Mesendoderm (in vitro differentiated cells): ENCODE measurements around the gene SMYD4.
"Not testable (repeated sequence)": the region's sequence is repeated elsewhere in the genome, so short reads cannot be mapped to it uniquely, and the experiment has no call there.

ENCODE experiments used
- DNase-seq: peaks from one replicate; pipeline ENCODE4 v3.0.0; 2013
- H2AK5ac ChIP-seq: 2 replicates; pipeline ENCODE4 v1.6.1; 2013; ENCODE audit warnings: low read length, inconsistent platforms
- H2BK120ac ChIP-seq: 2 replicates; pipeline ENCODE4 v1.6.1; 2013; ENCODE audit warnings: low read depth, mild to moderate bottlenecking, low read length, moderate library complexity, mixed read lengths
- H2BK15ac ChIP-seq: replicated peaks from 2 replicates; pipeline ENCODE4 v1.6.1; 2013; ENCODE audit warnings: low read depth, mild to moderate bottlenecking, moderate library complexity
- H2BK5ac ChIP-seq: 2 replicates; pipeline ENCODE4 v1.6.1; 2013; ENCODE audit warnings: low read length, inconsistent platforms
- H3K18ac ChIP-seq: 2 replicates; pipeline ENCODE4 v1.6.1; 2013; ENCODE audit warnings: mild to moderate bottlenecking, low read length, mixed read lengths
- H3K23ac ChIP-seq: one replicate; pipeline ENCODE4 v1.6.1; 2013; ENCODE audit warnings: low read length
- H3K27ac ChIP-seq: 2 replicates; pipeline ENCODE4 v1.5.1; 2013; ENCODE audit warnings: low read depth, mild to moderate bottlenecking, inconsistent platforms, low read length, moderate library complexity
- H3K27me3 ChIP-seq: 2 replicates; pipeline ENCODE4 v1.6.1; 2013; ENCODE audit warnings: low read length, control low read depth, mild to moderate bottlenecking, inconsistent platforms; ENCODE audit not compliant: insufficient read depth, poor library complexity
- H3K36me3 ChIP-seq: 2 replicates; pipeline ENCODE4 v1.6.1; 2013; ENCODE audit warnings: low read length, inconsistent platforms; ENCODE audit not compliant: control insufficient read depth, insufficient read depth
- H3K4ac ChIP-seq: one replicate; pipeline ENCODE4 v1.6.1; 2013; ENCODE audit warnings: low read depth, mild to moderate bottlenecking, low read length, moderate library complexity
- H3K4me1 ChIP-seq: 2 replicates; pipeline ENCODE4 v1.6.1; 2013; ENCODE audit warnings: low read depth, low read length, inconsistent platforms; ENCODE audit not compliant: control insufficient read depth
- H3K4me2 ChIP-seq: 2 replicates; pipeline ENCODE4 v1.6.1; 2013; ENCODE audit warnings: low read length
- H3K4me3 ChIP-seq: 2 replicates; pipeline ENCODE4 v1.5.1; 2013; ENCODE audit warnings: mild to moderate bottlenecking, low read length
- H3K56ac ChIP-seq: one replicate; pipeline ENCODE4 v1.6.1; 2013; ENCODE audit warnings: low read length
- H3K79me1 ChIP-seq: 2 replicates; pipeline ENCODE4 v1.6.1; 2013; ENCODE audit warnings: low read length, inconsistent platforms
- H3K79me2 ChIP-seq: 2 replicates; pipeline ENCODE4 v1.6.1; 2013; ENCODE audit warnings: mild to moderate bottlenecking, low read length; ENCODE audit not compliant: control insufficient read depth, insufficient read depth
- H3K9ac ChIP-seq: 2 replicates; pipeline ENCODE4 v1.6.1; 2013; ENCODE audit warnings: low read length, inconsistent platforms
- H4K5ac ChIP-seq: one replicate; pipeline ENCODE4 v1.6.1; 2013; ENCODE audit warnings: low read length
- H4K8ac ChIP-seq: one replicate; pipeline ENCODE4 v1.6.1; 2013; ENCODE audit warnings: low read depth, mild to moderate bottlenecking, control low read depth, low read length, moderate library complexity
- WGBS: extraction: QIAGEN DNeasy Blood & Tissue Kit; methylation state at CpG from one replicate; pipeline ENCODE4 v1.1.7; 2013; ENCODE audit warnings: low lambda C conversion rate, missing lambda C conversion rate; ENCODE audit not compliant: insufficient coverage; ENCODE audit errors: extremely low coverage; 5-methylcytosine and 5-hydroxymethylcytosine counted together

SMYD4 gene

DNA sequence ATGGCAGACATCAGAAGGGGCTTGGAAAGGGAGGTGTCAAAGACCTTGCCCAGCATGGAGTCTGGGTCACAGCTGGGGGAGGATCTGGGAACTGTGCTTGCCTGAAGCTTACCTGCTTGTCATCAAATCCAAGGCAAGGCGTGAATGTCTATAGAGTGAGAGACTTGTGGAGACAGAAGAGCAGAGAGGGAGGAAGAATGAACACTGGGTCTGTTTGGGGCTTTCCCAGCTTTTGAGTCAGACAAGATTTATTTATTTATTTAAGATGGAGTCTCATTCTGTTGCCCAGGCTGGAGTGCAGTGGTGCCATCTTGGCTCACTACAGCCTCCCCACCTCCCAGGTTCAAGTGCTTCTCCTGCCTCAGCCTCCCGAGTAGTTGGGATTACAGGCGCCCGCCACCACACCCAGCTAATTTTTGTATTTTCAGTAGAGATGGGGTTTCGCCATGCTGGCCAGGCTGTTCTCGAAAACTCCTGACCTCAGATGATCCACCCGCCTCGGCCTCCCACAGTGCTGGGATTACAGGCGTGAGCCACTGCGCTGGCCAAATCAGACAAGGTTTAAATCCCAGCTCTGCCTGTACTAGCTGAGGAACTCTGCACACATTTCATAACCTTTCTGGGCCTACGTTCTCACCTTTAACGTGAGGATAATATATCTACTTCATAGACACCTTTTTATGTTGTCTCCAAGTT is 56.6 kb downstream of the SMYD4 start:
- H3K79me1 ChIP-seq, H2AK5ac ChIP-seq, H3K56ac ChIP-seq, H3K4me3 ChIP-seq, H3K79me2 ChIP-seq, DNase-seq, H3K4ac ChIP-seq, H3K4me2 ChIP-seq, H4K8ac ChIP-seq, H3K27me3 ChIP-seq, H2BK15ac ChIP-seq, H3K23ac ChIP-seq, H2BK5ac ChIP-seq, H3K4me1 ChIP-seq, H2BK120ac ChIP-seq, H3K18ac ChIP-seq, H3K36me3 ChIP-seq, H4K5ac ChIP-seq, H3K27ac ChIP-seq, H3K9ac ChIP-seq: not testable (repeated sequence)
- WGBS: no CpG with 5 or more reads among the region's 12 CpGs

- Histone ChIP-seq H3K79me1 (no peaks in the 10 kb centered on the region), H3K4me1 (no peaks in the 10 kb centered on the region), H2AK5ac (no peak overlapping the region), H3K27ac (no peak overlapping the region), H4K8ac (no peak overlapping the region), H3K9ac (peak overlapping the region; percentile 0), H3K23ac (peak overlapping the region; percentile 31), H2BK5ac (no peak overlapping the region), H3K36me3 (no peaks in the 10 kb centered on the region), H3K4me3 (no peak overlapping the region), H2BK120ac (no peak overlapping the region), H3K79me2 (no peaks in the 10 kb centered on the region), H3K27me3 (no peaks in the 10 kb centered on the region), H3K56ac (peak overlapping the region; percentile 29), H3K18ac (no peak overlapping the region), H4K5ac (no peak overlapping the region), H3K4ac (no peak overlapping the region), H3K4me2 (peak overlapping the region; percentile 16), H2BK15ac (no peak overlapping the region)
- no CpG with 5 or more reads among the region's 21 CpGs for WGBS
- DNase-seq: peak; percentile 92
Observed at GRCh38 chr17:1769822-1770477, 59.8 kb downstream of the SMYD4 start.

GRCh38 chr17:1767358-1767757 is 62.3 kb downstream of the SMYD4 start:
- no peak overlapping the region for H2AK5ac ChIP-seq
- no peaks in the 10 kb centered on the region for H3K36me3 ChIP-seq

GRCh38 chr17:1766382-1767135 is 63.1 kb downstream of the SMYD4 start:
- no peak overlapping the region for H4K8ac ChIP-seq
- H3K18ac ChIP-seq: no peak overlapping the region
- no CpG with 5 or more reads among the region's 21 CpGs for WGBS
- H3K9ac ChIP-seq: no peak overlapping the region
- H2BK120ac ChIP-seq: no peak overlapping the region
- H3K4me2 ChIP-seq: no peak overlapping the region
- DNase-seq: no peak
- H2AK5ac ChIP-seq: no peak overlapping the region
- H3K23ac ChIP-seq: no peak overlapping the region
- no peak overlapping the region for H4K5ac ChIP-seq
- no peak overlapping the region for H2BK15ac ChIP-seq
- H3K79me2 ChIP-seq: no peaks in the 10 kb centered on the region
- H3K79me1 ChIP-seq: no peaks in the 10 kb centered on the region
- no peak overlapping the region for H3K56ac ChIP-seq
- H3K27ac ChIP-seq: no peak overlapping the region
- H2BK5ac ChIP-seq: no peak overlapping the region
- no peak overlapping the region for H3K4ac ChIP-seq
- peaks cover 4% of the 10 kb centered on the region for H3K4me1 ChIP-seq
- no peaks in the 10 kb centered on the region for H3K36me3 ChIP-seq
- H3K4me3 ChIP-seq: no peak overlapping the region
- H3K27me3 ChIP-seq: no peaks in the 10 kb centered on the region

More at GRCh38 chr17:1767358-1767757, 62.3 kb downstream of the SMYD4 start:
- Histone ChIP-seq H3K27ac (no peak overlapping the region), H3K79me2 (no peaks in the 10 kb centered on the region), H3K4ac (no peak overlapping the region), H2BK15ac (no peak overlapping the region), H3K27me3 (no peaks in the 10 kb centered on the region), H3K9ac (no peak overlapping the region), H3K79me1 (no peaks in the 10 kb centered on the region), H2BK120ac (no peak overlapping the region), H3K4me3 (no peak overlapping the region), H2BK5ac (no peak overlapping the region), H3K18ac (no peak overlapping the region), H3K4me2 (no peak overlapping the region), H4K5ac (no peak overlapping the region), H4K8ac (no peak overlapping the region), H3K23ac (no peak overlapping the region), H3K56ac (no peak overlapping the region), H3K4me1 (peaks cover 4% of the 10 kb centered on the region)
- no CpG with 5 or more reads among the region's 12 CpGs for WGBS
- DNase-seq: no peak

- Histone ChIP-seq H2BK15ac (no peak overlapping the region), H3K79me1 (no peaks in the 10 kb centered on the region), H3K36me3 (no peaks in the 10 kb centered on the region), H3K4ac (no peak overlapping the region), H3K23ac (no peak overlapping the region), H4K5ac (no peak overlapping the region), H2BK5ac (no peak overlapping the region), H3K27ac (no peak overlapping the region), H3K79me2 (no peaks in the 10 kb centered on the region), H2AK5ac (no peak overlapping the region), H3K18ac (no peak overlapping the region), H2BK120ac (no peak overlapping the region), H3K27me3 (no peaks in the 10 kb centered on the region), H3K9ac (no peak overlapping the region), H3K56ac (no peak overlapping the region), H4K8ac (no peak overlapping the region), H3K4me2 (no peak overlapping the region), H3K4me1 (peaks cover 4% of the 10 kb centered on the region), H3K4me3 (no peak overlapping the region)
- no CpG with 5 or more reads among the region's 3 CpGs for WGBS
- DNase-seq: no peak
Observed at GRCh38 chr17:1765576-1765975, 64.1 kb downstream of the SMYD4 start.
